Measurements from ENCODE around the gene TNRC18.

The TNRC18 gene

GRCh38 chr7:5429253-5429856 lies 5.7 kb upstream of the TNRC18 start:
- Histone ChIP-seq H3K9me3 (ENCODE audit: control insufficient read depth in 5 of 5, low read length in 5 of 5) (peaks cover 0 to 5% (median 4%) of the 10 kb centered on the region in 5 donors), H3K27me3 (ENCODE audit: control insufficient read depth in 5 of 5, insufficient read depth in 4 of 5, low read length in 5 of 5) (no peaks in the 10 kb centered on the region), H3K36me3 (ENCODE audit: control insufficient read depth in 5 of 5, insufficient read depth in 5 of 5, low read length in 5 of 5) (peaks cover 0 to 3% (median 0%) of the 10 kb centered on the region in 5 donors), H3K27ac (ENCODE audit: low read depth, low read length) (peak overlapping the region; percentile 93), H3K4me1 (ENCODE audit: control insufficient read depth in 5 of 5, insufficient read depth in 5 of 5, low read length in 5 of 5) (peaks cover 0 to 48% (median 37%) of the 10 kb centered on the region in 5 donors), H3K9ac (ENCODE audit: low read length in 5 of 5) (peak overlapping the region; percentile 20 to 63 (median 53)), H3K4me3 (ENCODE audit: low read depth in 1 of 5, low read length in 5 of 5) (peak overlapping the region; percentile 52 to 97 (median 92))

GRCh38 chr7:5428478-5429252 lies 5.0 kb upstream of the TNRC18 start:
- peaks cover 0 to 5% (median 4%) of the 10 kb centered on the region in 5 donors for H3K9me3 ChIP-seq (ENCODE audit: control insufficient read depth in 5 of 5, low read length in 5 of 5)
- peak overlapping the region; percentile 19 to 97 (median 94) for H3K4me3 ChIP-seq (ENCODE audit: low read depth in 1 of 5, low read length in 5 of 5)
- H3K27me3 ChIP-seq (ENCODE audit: control insufficient read depth in 5 of 5, insufficient read depth in 4 of 5, low read length in 5 of 5), result no peaks in the 10 kb centered on the region
- peaks cover 0 to 3% (median 0%) of the 10 kb centered on the region in 5 donors for H3K36me3 ChIP-seq (ENCODE audit: control insufficient read depth in 5 of 5, insufficient read depth in 5 of 5, low read length in 5 of 5)
- peaks cover 0 to 50% (median 37%) of the 10 kb centered on the region in 5 donors for H3K4me1 ChIP-seq (ENCODE audit: control insufficient read depth in 5 of 5, insufficient read depth in 5 of 5, low read length in 5 of 5)
- peak overlapping the region in 3 of 5 donors; percentile 20 to 75 (median 54) for H3K9ac ChIP-seq (ENCODE audit: low read length in 5 of 5)
- H3K27ac ChIP-seq (ENCODE audit: low read depth, low read length), result peak overlapping the region; percentile 93

GRCh38 chr7:5426226-5426475 lies 2.5 kb upstream of the TNRC18 start:
- no peaks in the 10 kb centered on the region for H3K27me3 ChIP-seq (ENCODE audit: control insufficient read depth in 5 of 5, insufficient read depth in 4 of 5, low read length in 5 of 5)

GRCh38 chr7:5425507-5426225 lies 2.0 kb upstream of the TNRC18 start:
- H3K9me3 ChIP-seq (ENCODE audit: control insufficient read depth in 5 of 5, low read length in 5 of 5), result no peaks in the 10 kb centered on the region
- H3K36me3 ChIP-seq (ENCODE audit: control insufficient read depth in 5 of 5, insufficient read depth in 5 of 5, low read length in 5 of 5), result no peaks in the 10 kb centered on the region
- no peaks in the 10 kb centered on the region for H3K27me3 ChIP-seq (ENCODE audit: control insufficient read depth in 5 of 5, insufficient read depth in 4 of 5, low read length in 5 of 5)
- H3K4me1 ChIP-seq (ENCODE audit: control insufficient read depth in 5 of 5, insufficient read depth in 5 of 5, low read length in 5 of 5), result peaks cover 0 to 65% (median 42%) of the 10 kb centered on the region in 5 donors
- peak overlapping the region; percentile 90 to 97 (median 94) for H3K4me3 ChIP-seq (ENCODE audit: low read depth in 1 of 5, low read length in 5 of 5)
- peak overlapping the region; percentile 93 for H3K27ac ChIP-seq (ENCODE audit: low read depth, low read length)
- peak overlapping the region; percentile 38 to 84 (median 77) for H3K9ac ChIP-seq (ENCODE audit: low read length in 5 of 5)

More at GRCh38 chr7:5426226-5426475, 2.5 kb upstream of the TNRC18 start:
- H3K27ac ChIP-seq (ENCODE audit: low read depth, low read length), result peak overlapping the region; percentile 93
- peak overlapping the region; percentile 38 to 84 (median 77) for H3K9ac ChIP-seq (ENCODE audit: low read length in 5 of 5)
- H3K9me3 ChIP-seq (ENCODE audit: control insufficient read depth in 5 of 5, low read length in 5 of 5), result no peaks in the 10 kb centered on the region
- peaks cover 0 to 64% (median 42%) of the 10 kb centered on the region in 5 donors for H3K4me1 ChIP-seq (ENCODE audit: control insufficient read depth in 5 of 5, insufficient read depth in 5 of 5, low read length in 5 of 5)
- H3K4me3 ChIP-seq (ENCODE audit: low read depth in 1 of 5, low read length in 5 of 5), result peak overlapping the region; percentile 90 to 97 (median 94)
- H3K36me3 ChIP-seq (ENCODE audit: control insufficient read depth in 5 of 5, insufficient read depth in 5 of 5, low read length in 5 of 5), result no peaks in the 10 kb centered on the region

- H3K27me3 ChIP-seq (ENCODE audit: control insufficient read depth in 5 of 5, insufficient read depth in 4 of 5, low read length in 5 of 5), result no peaks in the 10 kb centered on the region
- peak overlapping the region; percentile 72 to 84 (median 81) for H3K9ac ChIP-seq (ENCODE audit: low read length in 5 of 5)
- no peaks in the 10 kb centered on the region for H3K36me3 ChIP-seq (ENCODE audit: control insufficient read depth in 5 of 5, insufficient read depth in 5 of 5, low read length in 5 of 5)
- no peaks in the 10 kb centered on the region for H3K9me3 ChIP-seq (ENCODE audit: control insufficient read depth in 5 of 5, low read length in 5 of 5)
- H3K27ac ChIP-seq (ENCODE audit: low read depth, low read length), result peak overlapping the region; percentile 93
- H3K4me1 ChIP-seq (ENCODE audit: control insufficient read depth in 5 of 5, insufficient read depth in 5 of 5, low read length in 5 of 5), result peaks cover 0 to 65% (median 41%) of the 10 kb centered on the region in 5 donors
- peak overlapping the region; percentile 90 to 97 (median 94) for H3K4me3 ChIP-seq (ENCODE audit: low read depth in 1 of 5, low read length in 5 of 5)
Observed at GRCh38 chr7:5424749-5425506, 1.3 kb upstream of the TNRC18 start.

GRCh38 chr7:5423976-5424748 lies 528 bp upstream of the TNRC18 start:
- H3K4me1 ChIP-seq (ENCODE audit: control insufficient read depth in 5 of 5, insufficient read depth in 5 of 5, low read length in 5 of 5), result peaks cover 0 to 64% (median 41%) of the 10 kb centered on the region in 5 donors
- peak overlapping the region; percentile 90 to 97 (median 94) for H3K4me3 ChIP-seq (ENCODE audit: low read depth in 1 of 5, low read length in 5 of 5)
- no peaks in the 10 kb centered on the region for H3K27me3 ChIP-seq (ENCODE audit: control insufficient read depth in 5 of 5, insufficient read depth in 4 of 5, low read length in 5 of 5)
- peak overlapping the region; percentile 93 for H3K27ac ChIP-seq (ENCODE audit: low read depth, low read length)
- peak overlapping the region; percentile 72 to 84 (median 81) for H3K9ac ChIP-seq (ENCODE audit: low read length in 5 of 5)
- no peaks in the 10 kb centered on the region for H3K36me3 ChIP-seq (ENCODE audit: control insufficient read depth in 5 of 5, insufficient read depth in 5 of 5, low read length in 5 of 5)
- H3K9me3 ChIP-seq (ENCODE audit: control insufficient read depth in 5 of 5, low read length in 5 of 5), result no peaks in the 10 kb centered on the region

- peak overlapping the region; percentile 93 for H3K27ac ChIP-seq (ENCODE audit: low read depth, low read length)
- H3K4me3 ChIP-seq (ENCODE audit: low read depth in 1 of 5, low read length in 5 of 5), result peak overlapping the region; percentile 84 to 93 (median 89)
- no peaks in the 10 kb centered on the region for H3K9me3 ChIP-seq (ENCODE audit: control insufficient read depth in 5 of 5, low read length in 5 of 5)
- no peaks in the 10 kb centered on the region for H3K36me3 ChIP-seq (ENCODE audit: control insufficient read depth in 5 of 5, insufficient read depth in 5 of 5, low read length in 5 of 5)
- no peaks in the 10 kb centered on the region for H3K27me3 ChIP-seq (ENCODE audit: control insufficient read depth in 5 of 5, insufficient read depth in 4 of 5, low read length in 5 of 5)
- H3K4me1 ChIP-seq (ENCODE audit: control insufficient read depth in 5 of 5, insufficient read depth in 5 of 5, low read length in 5 of 5), result peaks cover 6 to 67% (median 41%) of the 10 kb centered on the region in 5 donors
- H3K9ac ChIP-seq (ENCODE audit: low read length in 5 of 5), result peak overlapping the region; percentile 79 to 88 (median 87)
Observed at GRCh38 chr7:5422396-5423305, 983 bp downstream of the TNRC18 start.

- Histone ChIP-seq H3K4me3 (ENCODE audit: low read depth in 1 of 5, low read length in 5 of 5) (peak overlapping the region; percentile 84 to 93 (median 89)), H3K36me3 (ENCODE audit: control insufficient read depth in 5 of 5, insufficient read depth in 5 of 5, low read length in 5 of 5) (no peaks in the 10 kb centered on the region), H3K9ac (ENCODE audit: low read length in 5 of 5) (peak overlapping the region; percentile 79 to 88 (median 87)), H3K27ac (ENCODE audit: low read depth, low read length) (peak overlapping the region; percentile 93), H3K27me3 (ENCODE audit: control insufficient read depth in 5 of 5, insufficient read depth in 4 of 5, low read length in 5 of 5) (no peaks in the 10 kb centered on the region), H3K9me3 (ENCODE audit: control insufficient read depth in 5 of 5, low read length in 5 of 5) (no peaks in the 10 kb centered on the region), H3K4me1 (ENCODE audit: control insufficient read depth in 5 of 5, insufficient read depth in 5 of 5, low read length in 5 of 5) (peaks cover 6 to 64% (median 39%) of the 10 kb centered on the region in 5 donors)
Observed at GRCh38 chr7:5421714-5422395, 1.8 kb downstream of the TNRC18 start.
